Midbrain (tissue), 1 donor: ENCODE measurements around the gene CCDC18.
"Not testable (repeated sequence)": the region's sequence is repeated elsewhere in the genome, so short reads cannot be mapped to it uniquely, and the experiment has no call there.

Experiments used
- DNase-seq: peaks from one replicate; lab custom pipeline; 2025; lab: John Stamatoyannopoulos, UW

CCDC18 gene

DNA sequence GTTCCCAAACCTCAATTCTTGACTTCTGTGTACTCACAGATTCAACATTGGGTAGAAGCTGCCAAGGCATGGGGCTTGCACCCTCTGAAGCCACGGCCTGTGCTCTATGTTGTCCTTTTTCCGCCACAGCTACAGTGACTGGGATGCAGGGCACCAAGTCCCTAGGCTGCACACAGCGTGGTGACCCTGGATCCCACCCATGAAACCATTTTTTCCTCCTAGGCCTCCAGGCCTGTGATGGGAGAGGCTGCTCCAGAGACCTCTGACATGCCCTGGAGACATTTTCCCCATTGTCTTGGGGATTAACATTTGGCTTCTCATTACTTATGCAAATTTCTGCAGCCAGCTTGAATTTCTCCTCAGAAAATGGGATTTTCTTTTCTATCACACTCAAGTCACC, 62.7 kb downstream of the CCDC18 start:
- not testable (repeated sequence) for DNase-seq

- DNase-seq = no peak
Measured at GRCh38 chr1:93244298-93245069, 64.0 kb downstream of the CCDC18 start.

DNA sequence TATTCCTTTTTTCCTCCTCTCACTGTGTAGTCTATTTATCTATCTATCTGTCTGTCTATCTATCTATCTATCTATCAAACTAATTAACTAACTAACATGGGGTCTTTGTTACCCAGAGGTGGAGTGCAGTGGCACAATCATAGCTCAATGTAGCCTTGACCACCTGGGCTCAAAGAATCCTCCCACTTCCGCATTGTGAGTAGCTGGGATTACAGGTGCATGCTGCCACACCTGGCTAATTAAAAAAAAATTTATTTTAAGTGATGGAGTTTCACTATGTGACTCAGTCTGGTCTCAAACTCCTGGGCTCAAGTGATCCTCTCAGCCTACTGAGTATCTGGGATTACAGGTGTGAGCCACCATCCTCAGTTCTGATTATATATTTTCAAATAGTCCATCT, 71.4 kb downstream of the CCDC18 start:
- DNase-seq = no peak

DNA sequence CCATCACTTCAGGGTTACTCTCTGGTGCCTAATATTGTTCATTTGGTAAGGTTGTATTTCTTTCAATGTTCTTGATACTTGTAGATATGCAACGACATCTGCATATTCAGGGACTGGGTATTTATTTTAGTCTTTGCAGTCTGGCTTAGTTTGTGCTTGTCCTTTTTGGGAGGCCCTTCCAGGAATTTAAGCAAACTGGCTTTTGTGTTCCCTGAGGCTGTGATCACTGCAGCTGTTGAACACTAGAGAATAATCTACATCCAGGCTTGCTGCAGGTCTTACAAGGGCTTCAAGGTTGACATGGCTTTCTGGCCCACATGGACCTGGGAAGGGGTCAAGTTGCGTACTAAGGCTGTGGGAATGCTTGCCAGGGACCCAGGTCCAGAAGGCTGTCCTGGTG, 72.1 kb downstream of the CCDC18 start:
- no peak for DNase-seq

DNA sequence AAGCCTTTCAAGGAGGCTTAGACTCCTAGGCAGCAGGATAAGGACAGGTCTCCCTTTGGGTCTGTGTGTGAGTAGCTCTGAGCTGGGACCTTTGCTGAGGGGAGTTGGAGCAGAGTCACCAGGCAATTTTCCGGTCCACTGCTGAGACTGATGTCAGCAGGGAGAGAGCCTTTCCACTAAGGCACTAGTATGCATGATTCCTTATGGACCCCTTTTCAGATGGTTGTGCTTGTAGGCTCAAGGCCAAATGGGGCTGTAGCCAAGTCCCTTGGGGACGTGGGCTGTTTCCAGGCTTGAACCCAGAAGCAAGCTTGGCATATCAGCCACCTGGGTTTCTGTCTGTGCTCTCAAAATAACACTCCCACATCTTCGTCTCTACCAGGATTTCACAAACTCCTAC, 73.0 kb downstream of the CCDC18 start:
- no peak for DNase-seq

GRCh38 chr1:93255222-93256079, 74.9 kb downstream of the CCDC18 start:
- DNase-seq = no peak

DNA sequence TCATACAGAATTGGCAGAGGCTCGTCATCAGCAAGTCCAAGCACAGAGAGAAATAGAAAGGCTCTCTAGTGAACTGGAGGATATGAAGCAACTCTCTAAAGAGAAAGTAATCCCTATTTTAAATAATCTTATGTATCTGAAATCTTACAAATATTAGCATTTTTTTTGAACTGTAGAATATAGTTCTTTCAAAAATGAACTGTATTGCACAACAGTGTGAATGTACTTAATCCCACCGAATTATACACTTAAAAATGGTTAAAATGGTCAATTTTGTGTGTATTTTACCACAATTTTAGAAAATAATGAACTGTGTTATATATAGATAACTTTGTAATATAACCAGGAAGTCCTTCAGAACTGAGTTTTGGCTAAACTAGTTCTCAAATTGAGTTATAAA, 75.9 kb downstream of the CCDC18 start:
- no peak for DNase-seq

- no peak for DNase-seq
Measured at GRCh38 chr1:93257889-93258288, 77.4 kb downstream of the CCDC18 start.

DNA sequence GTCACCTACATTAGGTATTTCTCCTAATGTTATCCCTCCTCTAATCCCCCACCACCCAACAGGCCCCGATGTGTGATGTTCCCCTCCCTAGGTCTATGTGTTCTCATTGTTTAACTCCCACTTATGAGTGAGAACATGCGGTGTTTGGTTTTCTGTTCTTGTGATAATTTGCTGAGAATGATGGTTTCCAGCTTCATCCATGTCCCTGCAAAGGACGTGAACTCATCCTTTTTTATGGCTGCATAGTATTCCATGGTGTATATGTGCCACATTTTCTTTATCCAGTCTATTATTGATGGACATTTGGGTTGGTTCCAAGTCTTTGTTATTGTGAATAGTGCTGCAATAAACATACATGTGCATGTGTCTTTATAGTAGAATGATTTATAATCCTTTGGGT, 80.2 kb downstream of the CCDC18 start:
- DNase-seq = not testable (repeated sequence)

DNA sequence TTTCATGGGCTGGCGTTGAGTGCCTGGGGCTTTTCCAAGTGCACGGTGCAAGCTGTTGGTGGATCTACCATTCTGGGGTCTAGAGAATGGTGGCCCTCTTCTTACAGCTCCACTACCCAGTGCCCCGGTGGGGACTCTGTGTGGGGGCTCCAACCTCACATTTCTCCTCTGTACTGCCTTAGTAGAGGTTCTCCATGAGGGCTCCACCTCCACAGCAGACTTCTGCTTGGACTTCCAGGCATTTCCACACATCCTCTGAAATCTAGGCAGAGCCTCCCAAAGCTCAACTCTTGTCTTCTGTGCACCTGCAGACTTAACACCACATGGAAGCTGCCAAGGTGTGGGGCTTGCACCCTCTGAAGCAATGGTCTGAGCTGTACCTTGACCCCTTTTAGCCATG, 82.1 kb downstream of the CCDC18 start:
- no peak for DNase-seq

GRCh38 chr1:93268888-93269287, 88.4 kb downstream of the CCDC18 start:
- not testable (repeated sequence) for DNase-seq

DNA sequence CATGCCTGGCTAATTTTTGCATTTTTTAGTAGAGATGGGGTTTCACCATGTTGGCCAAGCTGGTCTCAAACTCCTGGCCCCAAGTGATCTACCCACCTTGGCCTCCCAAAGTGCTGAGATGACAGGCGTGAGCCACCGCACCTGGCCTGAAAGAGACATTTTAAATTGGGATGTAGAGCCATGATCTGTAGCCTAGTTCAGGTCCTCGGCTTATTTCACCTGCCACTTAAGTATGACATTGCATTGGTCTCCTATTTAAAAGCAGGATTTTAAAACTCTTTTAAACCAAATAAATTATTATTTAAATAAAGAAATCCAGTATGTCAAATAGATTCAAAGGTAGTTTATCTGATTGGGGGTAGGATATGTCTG, 94.7 kb downstream of the CCDC18 start:
- DNase-seq = not testable (repeated sequence)

DNA sequence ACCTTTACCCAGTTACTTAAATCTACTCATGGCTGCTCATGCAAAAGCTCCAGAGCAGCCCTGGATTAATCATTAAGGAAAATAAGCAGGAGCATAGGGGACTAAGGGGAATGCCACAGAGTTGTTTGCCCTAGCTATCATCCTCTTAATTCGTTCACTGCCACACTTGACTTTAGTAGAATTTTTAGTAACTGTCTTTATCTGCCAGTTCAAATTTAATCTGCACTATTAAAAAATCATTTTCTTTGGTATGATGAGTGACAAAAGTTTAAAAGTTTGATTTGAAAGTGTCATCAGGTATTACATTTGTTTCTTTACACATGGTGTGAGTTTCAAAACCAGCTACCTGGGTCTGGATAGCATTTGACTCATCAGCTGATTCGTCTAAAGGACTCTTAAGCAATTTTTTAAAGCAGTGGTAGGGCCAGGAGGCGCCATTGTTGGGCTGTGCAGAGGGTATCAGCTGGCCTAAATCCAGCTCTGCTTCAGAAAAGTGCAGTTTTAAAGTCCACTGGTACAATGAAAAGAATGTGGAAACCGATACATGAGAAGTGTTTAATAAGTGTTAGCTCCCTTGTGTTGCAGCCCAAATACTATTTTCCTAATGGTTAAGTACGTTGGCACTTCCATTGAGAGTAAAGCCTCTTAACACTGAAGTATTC, 95.2 kb downstream of the CCDC18 start:
- no peak for DNase-seq

- not testable (repeated sequence) for DNase-seq
Measured at GRCh38 chr1:93277530-93277929, 97.0 kb downstream of the CCDC18 start.

DNA sequence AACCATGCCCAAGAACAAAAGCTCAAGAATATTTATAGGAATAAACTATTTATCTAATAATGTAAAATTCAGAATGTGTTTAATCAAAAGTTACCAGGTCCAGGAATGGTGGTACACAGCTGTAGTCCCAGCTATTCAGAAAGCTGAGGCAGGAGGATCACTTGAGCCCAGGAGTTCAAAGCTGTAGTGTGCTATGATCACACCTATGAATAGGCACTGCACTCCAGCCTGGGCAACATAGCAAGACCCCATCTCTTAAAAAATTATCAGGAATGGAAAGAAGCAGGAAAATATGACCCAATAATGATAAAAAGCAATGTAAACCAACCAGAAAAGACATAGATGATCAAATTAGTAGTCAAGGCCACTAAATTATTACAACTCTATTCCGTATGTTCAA, 103.0 kb downstream of the CCDC18 start:
- no peak for DNase-seq

- no peak for DNase-seq
Measured at GRCh38 chr1:93288558-93288957, 108.0 kb downstream of the CCDC18 start.

- no peak for DNase-seq
Measured at GRCh38 chr1:93296555-93297154, 116.1 kb downstream of the CCDC18 start.

DNA sequence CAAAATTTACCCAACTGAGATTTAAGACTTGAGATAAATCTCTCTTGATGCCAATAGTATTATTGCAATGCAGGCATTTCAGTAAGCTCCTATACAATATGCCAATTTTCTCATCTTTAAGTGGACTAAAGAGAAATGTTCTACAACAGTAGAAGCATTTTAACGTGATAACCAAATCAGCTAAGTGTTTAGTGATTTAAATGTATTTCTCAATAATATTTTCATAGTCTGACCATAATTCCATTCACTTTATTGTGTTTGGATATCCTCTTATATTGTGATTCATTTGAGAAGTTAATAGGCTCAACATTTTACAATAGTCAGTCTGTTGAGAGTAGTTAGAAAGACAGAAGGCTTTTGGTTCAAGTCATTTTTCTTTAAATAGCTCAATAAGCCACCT, 120.6 kb downstream of the CCDC18 start:
- no peak for DNase-seq

- DNase-seq = no peak
Measured at GRCh38 chr1:93302078-93302477, 121.6 kb downstream of the CCDC18 start.

GRCh38 chr1:93304716-93305138, 124.2 kb downstream of the CCDC18 start:
- DNase-seq = peak; percentile 54

GRCh38 chr1:93306920-93307319, 126.4 kb downstream of the CCDC18 start:
- DNase-seq = no peak

- no peak for DNase-seq
Measured at GRCh38 chr1:93313026-93313425, 132.5 kb downstream of the CCDC18 start.
